ENCODE data around the gene ARHGAP26.

GRCh38 chr5:143181173-143181572 is 411.0 kb downstream of the ARHGAP26 start:
- no peak for TF ChIP-seq CTCF (IDR thresholded peaks at IDR 0.05 in 2 of 3, conservative IDR thresholded peaks at IDR 0.05 in 1 of 3; ENCODE audit: borderline replicate concordance in 1 of 3, insufficient read depth in 1 of 3, low read depth in 2 of 3, low read length in 2 of 3)
- TF ChIP-seq EZH2phosphoT487 (IDR thresholded peaks at IDR 0.05; ENCODE audit: borderline replicate concordance), result no peak
- TF ChIP-seq MAX (IDR thresholded peaks at IDR 0.05), result no peak
- TF ChIP-seq POLR2A (IDR thresholded peaks at IDR 0.05; ENCODE audit: borderline replicate concordance, extremely low read depth, insufficient read depth, insufficient read length), result no peak
- no peak for TF ChIP-seq REST (IDR thresholded peaks at IDR 0.05; ENCODE audit: low read depth)
- TF ChIP-seq EZH2 (IDR thresholded peaks at IDR 0.05), result no peak
